HEK293T (cell line): ENCODE measurements around the gene STIM1.

Experiments used
- BHLHE40 ChIP-seq: fragments of 450-650 bp; IDR thresholded peaks from 2 replicates; pipeline ENCODE4 v1.6.1; 2016; ENCODE audit warnings: mild to moderate bottlenecking, moderate library complexity, borderline replicate concordance
- ELF4 ChIP-seq: fragments of 450-650 bp; IDR thresholded peaks from 2 replicates; pipeline ENCODE4 v1.6.1; 2017; ENCODE audit warnings: antibody characterized with exemption
- FOXA1 ChIP-seq: fragments of 450-650 bp; IDR thresholded peaks from 2 replicates; pipeline ENCODE4 v1.6.1; 2016; ENCODE audit warnings: mild to moderate bottlenecking
- FOXM1 ChIP-seq: fragments of 450-650 bp; IDR thresholded peaks from 2 replicates; pipeline ENCODE4 v1.6.1; 2017; ENCODE audit warnings: mild to moderate bottlenecking, borderline replicate concordance
- LEF1 ChIP-seq: fragments of 450-650 bp; IDR thresholded peaks from 2 replicates; pipeline ENCODE4 v1.6.1; 2017; ENCODE audit warnings: mild to moderate bottlenecking, borderline replicate concordance
- PKNOX1 ChIP-seq: fragments of 450-650 bp; IDR thresholded peaks from 2 replicates; pipeline ENCODE4 v1.6.1; 2016
- SP1 ChIP-seq: fragments of 450-650 bp; IDR thresholded peaks from 2 replicates; pipeline ENCODE4 v1.6.1; 2017
- SUZ12 ChIP-seq: fragments of 450-650 bp; IDR thresholded peaks from 2 replicates; pipeline ENCODE4 v1.6.1; 2016; ENCODE audit warnings: mild to moderate bottlenecking

- no peak for TF ChIP-seq FOXA1
- TF ChIP-seq SUZ12 = no peak
- no peak for TF ChIP-seq ELF4
- TF ChIP-seq SP1 = no peak
- no peak for TF ChIP-seq LEF1
- TF ChIP-seq PKNOX1 = no peak
- no peak for TF ChIP-seq FOXM1
- TF ChIP-seq BHLHE40 = no peak
Observed at GRCh38 chr11:3992964-3993363, 137.5 kb downstream of the STIM1 start.
